Uterus (tissue), 4 donors: Measurements from ENCODE around the gene CEP57. TPM values are rescaled to one million over a fixed set of nuclear protein-coding genes. Genes with fewer than 3 reads are reported as not detected.

Experiments
- DNase-seq, 2 donors: peaks; one replicate each; pipeline ENCODE4 v3.0.0-alpha.2; 2019 to 2020
- H3K27ac ChIP-seq, 2 donors: fragments of 200-600 bp; sonication (generic); 1 replicate in 1 of 2; 2 replicates in 1 of 2; pipeline ENCODE4 v1.5.1; 2016 to 2018
- H3K27me3 ChIP-seq, 2 donors: fragments of 200-600 bp; sonication (generic); one replicate each; pipeline ENCODE4 v1.5.1; 2018 to 2019; ENCODE audit warnings: control low read depth in 1 of 2
- H3K36me3 ChIP-seq, 2 donors: fragments of 200-600 bp; sonication (generic); one replicate each; pipeline ENCODE4 v1.5.1; 2019; ENCODE audit warnings: control low read depth in 1 of 2
- H3K4me1 ChIP-seq, 2 donors: fragments of 200-600 bp; sonication (generic); one replicate each; pipeline ENCODE4 v1.5.1; 2018 to 2019; ENCODE audit warnings: control low read depth in 1 of 2
- H3K4me3 ChIP-seq, 2 donors: fragments of 200-600 bp; sonication (generic); 1 replicate in 1 of 2; 2 replicates in 1 of 2; pipeline ENCODE4 v1.5.1; 2018 to 2019; ENCODE audit warnings: mild to moderate bottlenecking in 1 of 2
- H3K9me3 ChIP-seq, 2 donors: fragments of 200-600 bp; sonication (generic); one replicate each; pipeline ENCODE4 v1.5.1; 2019; ENCODE audit warnings: control low read depth in 1 of 2
- CTCF ChIP-seq, 4 experiments: fragments of 200-600 bp in 2 of 4; fragments of 450-650 bp in 2 of 4; sonication (generic) in 2 of 4; IDR thresholded peaks; one replicate each; pipeline ENCODE4 v1.5.1; 2016 to 2019; ENCODE audit warnings: antibody characterized with exemption in 4 of 4, mild to moderate bottlenecking in 2 of 4, moderate library complexity in 1 of 4
- POLR2A ChIP-seq, 2 donors: fragments of 450-650 bp; IDR thresholded peaks; one replicate each; pipeline ENCODE4 v1.6.1; 2016; ENCODE audit warnings: antibody characterized with exemption in 2 of 2, mild to moderate bottlenecking in 1 of 2, moderate library complexity in 1 of 2
- intact Hi-C: fragments of 100-400 bp; cut with DNase I; formaldehyde crosslinking; loops from one replicate; pipeline ENCODE4 v1.15.1; 2023; ENCODE audit warnings: low total_unique reads
- total RNA-seq, 4 donors: library from RNA; depleted of rRNA in 3 of 4; stranded (reverse); fragments of >200 nt in 3 of 4; gene quantifications; one replicate each; pipeline versions ENCODE4 v1.1.0 to v1.2.4, GENCODE V29; 2014 to 2023
- donor health status: DM: yes; HTN: yes; CAD: no.

The CEP57 gene
- total RNA-seq, 4 donors from 2014 or later, result 18.7 to 124 (median 59.4) TPM

GRCh38 chr11:95794086-95794485 is 3.8 kb downstream of the CEP57 start:
- TF ChIP-seq CTCF (IDR thresholded peaks at IDR 0.05) (no peak), POLR2A (IDR thresholded peaks at IDR 0.05) (no peak)
- H3K27me3 ChIP-seq, result no peaks in the 10 kb centered on the region
- no peak overlapping the region for H3K27ac ChIP-seq
- DNase-seq, result no peak
- no peaks in the 10 kb centered on the region for H3K9me3 ChIP-seq
- H3K4me1 ChIP-seq, result no peaks in the 10 kb centered on the region
- intact Hi-C loops, result no loop called here
- H3K36me3 ChIP-seq, result no peaks in the 10 kb centered on the region
- no peak overlapping the region for H3K4me3 ChIP-seq

GRCh38 chr11:95795627-95796295 is 5.5 kb downstream of the CEP57 start:
- H3K36me3 ChIP-seq, result no peaks in the 10 kb centered on the region
- H3K4me3 ChIP-seq, result no peak overlapping the region
- no peak for TF ChIP-seq POLR2A (IDR thresholded peaks at IDR 0.05)
- TF ChIP-seq CTCF (IDR thresholded peaks at IDR 0.05), result no peak
- no peaks in the 10 kb centered on the region for H3K9me3 ChIP-seq
- no peaks in the 10 kb centered on the region for H3K4me1 ChIP-seq
- no peak overlapping the region for H3K27ac ChIP-seq
- no peaks in the 10 kb centered on the region for H3K27me3 ChIP-seq
- intact Hi-C loops, result no loop called here
- no peak for DNase-seq

- Histone ChIP-seq H3K36me3 (no peaks in the 10 kb centered on the region), H3K9me3 (no peaks in the 10 kb centered on the region), H3K4me3 (no peak overlapping the region), H3K4me1 (no peaks in the 10 kb centered on the region), H3K27ac (no peak overlapping the region), H3K27me3 (no peaks in the 10 kb centered on the region)
- TF ChIP-seq POLR2A (IDR thresholded peaks at IDR 0.05), result no peak
- no peak for DNase-seq
- intact Hi-C loops, result no loop called here
These were observed 6.2 kb downstream of the CEP57 start for GRCh38 chr11:95796501-95796900.

- Histone ChIP-seq H3K4me1 (no peaks in the 10 kb centered on the region), H3K27ac (no peak overlapping the region), H3K27me3 (no peaks in the 10 kb centered on the region), H3K36me3 (no peaks in the 10 kb centered on the region), H3K4me3 (no peak overlapping the region), H3K9me3 (no peaks in the 10 kb centered on the region)
- TF ChIP-seq POLR2A (IDR thresholded peaks at IDR 0.05), result no peak
- TF ChIP-seq CTCF (IDR thresholded peaks at IDR 0.05), result no peak
- intact Hi-C loops, result no loop called here
- DNase-seq, result no peak
These were observed 9.2 kb downstream of the CEP57 start for GRCh38 chr11:95799546-95799945.

GRCh38 chr11:95800438-95800837 is 10.1 kb downstream of the CEP57 start:
- no peaks in the 10 kb centered on the region for H3K27me3 ChIP-seq
- no peak overlapping the region for H3K4me3 ChIP-seq
- H3K9me3 ChIP-seq, result no peaks in the 10 kb centered on the region
- no peaks in the 10 kb centered on the region for H3K36me3 ChIP-seq
- no peaks in the 10 kb centered on the region for H3K4me1 ChIP-seq
- intact Hi-C loops, result no loop called here
- H3K27ac ChIP-seq, result no peak overlapping the region
- TF ChIP-seq CTCF (IDR thresholded peaks at IDR 0.05), result no peak
- no peak for TF ChIP-seq POLR2A (IDR thresholded peaks at IDR 0.05)
- DNase-seq, result no peak

- Histone ChIP-seq H3K9me3 (no peaks in the 10 kb centered on the region), H3K4me3 (no peak overlapping the region), H3K4me1 (no peaks in the 10 kb centered on the region), H3K36me3 (no peaks in the 10 kb centered on the region), H3K27ac (no peak overlapping the region), H3K27me3 (no peaks in the 10 kb centered on the region)
- TF ChIP-seq CTCF (IDR thresholded peaks at IDR 0.05) (no peak), POLR2A (IDR thresholded peaks at IDR 0.05) (no peak)
- no peak for DNase-seq
- intact Hi-C loops, result no loop called here
These were observed 12.5 kb downstream of the CEP57 start for GRCh38 chr11:95802806-95803205.
